Measurements from ENCODE around the gene FMR1. TPM values are rescaled to one million over a fixed set of nuclear protein-coding genes. Genes with fewer than 3 reads are reported as not detected.

The FMR1 gene
- total RNA-seq, 1 experiment from 2014 or later, result 44.6 TPM

DNA sequence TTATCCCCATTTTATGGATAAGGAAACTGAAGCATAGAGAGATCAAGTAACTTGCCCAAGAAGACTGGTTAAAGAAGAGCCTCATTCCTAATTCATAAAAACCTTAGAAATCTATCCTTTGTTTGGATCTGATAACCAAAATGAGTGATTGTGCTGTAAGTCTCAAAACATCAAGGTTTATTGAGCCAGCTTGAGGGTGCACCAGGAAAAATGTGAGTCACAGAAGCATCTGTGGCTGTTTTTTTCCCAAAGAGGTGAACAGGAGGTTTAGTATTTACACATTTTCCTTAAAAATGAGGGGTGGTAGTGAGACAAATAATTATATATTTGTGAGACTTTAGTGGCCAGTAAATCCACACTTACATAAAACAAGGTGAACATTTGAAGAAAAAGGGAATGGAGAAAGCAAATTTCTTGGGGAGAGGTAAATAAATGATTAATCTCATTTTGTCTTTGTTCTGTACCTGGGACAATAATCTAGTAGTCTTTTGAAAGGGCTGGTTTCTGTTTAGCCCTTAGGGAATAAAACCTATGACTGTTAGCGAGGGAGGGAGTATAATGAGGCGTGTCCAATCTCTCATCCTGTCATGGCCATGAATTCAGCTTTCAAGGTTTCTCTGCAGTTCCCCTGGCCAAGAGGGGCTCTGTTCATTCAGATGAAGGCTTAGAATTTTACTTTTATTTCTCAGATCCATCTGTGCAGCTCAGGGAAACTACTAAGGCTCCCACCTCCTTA is 12.2 kb upstream of the FMR1 start:
- Histone ChIP-seq H3K9me3 (ENCODE audit: control insufficient read depth, low read depth, low read length) (peaks cover 16% of the 10 kb centered on the region), H4K5ac (ENCODE audit: insufficient read length, low read depth, low read length) (no peak overlapping the region), H3T11ph (ENCODE audit: low read length) (no peak overlapping the region), H2BK12ac (ENCODE audit: insufficient read length, low read depth, low read length) (no peak overlapping the region), H3K27me3 (ENCODE audit: insufficient read depth, low read length) (no peaks in the 10 kb centered on the region), H3K23me2 (ENCODE audit: insufficient read length, low read depth, low read length, poor library complexity, severe bottlenecking) (no peaks in the 10 kb centered on the region), H3K4me1 (ENCODE audit: insufficient read depth, low read length) (no peaks in the 10 kb centered on the region), H3K18ac (ENCODE audit: insufficient read length, low read depth, low read length) (no peak overlapping the region), H2AK5ac (ENCODE audit: insufficient read length, low read length) (no peak overlapping the region), H2BK120ac (ENCODE audit: low read depth, low read length, poor library complexity, severe bottlenecking) (no peak overlapping the region), H2AFZ (ENCODE audit: low read length) (no peak overlapping the region), H4K20me1 (ENCODE audit: control insufficient read depth, insufficient read depth, insufficient read length) (no peaks in the 10 kb centered on the region), H2BK5ac (ENCODE audit: insufficient read length, low read length) (no peak overlapping the region), H4K91ac (ENCODE audit: insufficient read length, low read depth, low read length) (no peak overlapping the region), H3K27ac (ENCODE audit: insufficient read length, low read depth, low read length) (no peak overlapping the region), H3K79me1 (ENCODE audit: insufficient read depth, low read depth, low read length, poor library complexity, severe bottlenecking) (no peaks in the 10 kb centered on the region), H3K9ac (ENCODE audit: extremely low read depth, insufficient read length, low read length) (no peak overlapping the region), H3K23ac (ENCODE audit: insufficient read length, low read depth, low read length) (no peak overlapping the region), H4K8ac (replicated peaks; ENCODE audit: insufficient read length, low read depth, low read length) (no peak overlapping the region), H3K14ac (ENCODE audit: insufficient read depth, low read length) (no peak overlapping the region), H3K4ac (ENCODE audit: low read depth, low read length) (no peak overlapping the region), H3K79me2 (ENCODE audit: insufficient read depth, low read length) (no peaks in the 10 kb centered on the region), H2BK20ac (ENCODE audit: low read depth, low read length, poor library complexity, severe bottlenecking) (no peak overlapping the region), H3K4me2 (ENCODE audit: insufficient read depth, insufficient read length, low read length) (no peak overlapping the region), H3K56ac (ENCODE audit: insufficient read length, low read depth, low read length) (no peak overlapping the region), H2BK15ac (ENCODE audit: low read depth, low read length) (no peak overlapping the region)
- no CpG with 5 or more reads among the region's 2 CpGs for WGBS (ENCODE audit: extremely low coverage, insufficient read length, low lambda C conversion rate)
- no peaks in the 10 kb centered on the region for H3K27me3 Mint-ChIP-seq (ENCODE audit: low read depth)
- H3K4me1 Mint-ChIP-seq, result peaks cover 9% of the 10 kb centered on the region in 2 experiments
- TF ChIP-seq, protein P1, sequence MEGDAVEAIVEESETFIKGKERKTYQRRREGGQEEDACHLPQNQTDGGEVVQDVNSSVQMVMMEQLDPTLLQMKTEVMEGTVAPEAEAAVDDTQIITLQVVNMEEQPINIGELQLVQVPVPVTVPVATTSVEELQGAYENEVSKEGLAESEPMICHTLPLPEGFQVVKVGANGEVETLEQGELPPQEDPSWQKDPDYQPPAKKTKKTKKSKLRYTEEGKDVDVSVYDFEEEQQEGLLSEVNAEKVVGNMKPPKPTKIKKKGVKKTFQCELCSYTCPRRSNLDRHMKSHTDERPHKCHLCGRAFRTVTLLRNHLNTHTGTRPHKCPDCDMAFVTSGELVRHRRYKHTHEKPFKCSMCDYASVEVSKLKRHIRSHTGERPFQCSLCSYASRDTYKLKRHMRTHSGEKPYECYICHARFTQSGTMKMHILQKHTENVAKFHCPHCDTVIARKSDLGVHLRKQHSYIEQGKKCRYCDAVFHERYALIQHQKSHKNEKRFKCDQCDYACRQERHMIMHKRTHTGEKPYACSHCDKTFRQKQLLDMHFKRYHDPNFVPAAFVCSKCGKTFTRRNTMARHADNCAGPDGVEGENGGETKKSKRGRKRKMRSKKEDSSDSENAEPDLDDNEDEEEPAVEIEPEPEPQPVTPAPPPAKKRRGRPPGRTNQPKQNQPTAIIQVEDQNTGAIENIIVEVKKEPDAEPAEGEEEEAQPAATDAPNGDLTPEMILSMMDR (conservative IDR thresholded peaks at IDR 0.05), result no peak
- peaks cover 62 to 79% of the 10 kb centered on the region in 2 experiments for H3K9me3 Mint-ChIP-seq
- DNase-seq, result no peak
- peaks cover 0 to 4% (median 2%) of the 10 kb centered on the region in 3 experiments; a peak in 3 of 7 replicates for H3K36me3 Mint-ChIP-seq (ENCODE audit: insufficient read depth in 1 of 3, low read depth in 3 of 3)
- no peak overlapping the region for H3K4me3 Mint-ChIP-seq
- H3K27ac Mint-ChIP-seq, result no peak overlapping the region
